MM.1S (cell line): Measurements from ENCODE around the gene SOWAHC.

ENCODE experiments used
- CTCF ChIP-seq: fragments of 300-600 bp; sonication (generic); IDR thresholded peaks from 2 replicates; pipeline ENCODE4 v1.5.1; 2016; ENCODE audit warnings: antibody characterized with exemption, low read length, mixed read lengths
- EZH2 ChIP-seq: fragments of 300-600 bp; sonication (generic); optimal IDR thresholded peaks from 2 replicates; pipeline ENCODE3; 2017; ENCODE audit warnings: low read depth, mild to moderate bottlenecking, antibody characterized with exemption, low read length, mixed read lengths
- EZH2phosphoT487 ChIP-seq: fragments of 300-600 bp; sonication (generic); IDR thresholded peaks from 2 replicates; pipeline ENCODE4 v1.6.1; 2018; ENCODE audit warnings: antibody characterized with exemption, low read length

GRCh38 chr2:109629867-109630266 is 15.7 kb downstream of the SOWAHC start:
- no peak for TF ChIP-seq CTCF
- no peak for TF ChIP-seq EZH2
- no peak for TF ChIP-seq EZH2phosphoT487
